GM12801 (cell line): ENCODE results near the gene KLHDC2.

Experiments used
- CTCF ChIP-seq: IDR thresholded peaks from one replicate; pipeline ENCODE4 v1.5.1; 2011; ENCODE audit warnings: control low read depth; ENCODE audit not compliant: insufficient read length; ENCODE audit errors: extremely low read depth

Gene KLHDC2

GRCh38 chr14:49755378-49755777 lies 12.6 kb upstream of the KLHDC2 start:
- TF ChIP-seq CTCF: no peak

DNA sequence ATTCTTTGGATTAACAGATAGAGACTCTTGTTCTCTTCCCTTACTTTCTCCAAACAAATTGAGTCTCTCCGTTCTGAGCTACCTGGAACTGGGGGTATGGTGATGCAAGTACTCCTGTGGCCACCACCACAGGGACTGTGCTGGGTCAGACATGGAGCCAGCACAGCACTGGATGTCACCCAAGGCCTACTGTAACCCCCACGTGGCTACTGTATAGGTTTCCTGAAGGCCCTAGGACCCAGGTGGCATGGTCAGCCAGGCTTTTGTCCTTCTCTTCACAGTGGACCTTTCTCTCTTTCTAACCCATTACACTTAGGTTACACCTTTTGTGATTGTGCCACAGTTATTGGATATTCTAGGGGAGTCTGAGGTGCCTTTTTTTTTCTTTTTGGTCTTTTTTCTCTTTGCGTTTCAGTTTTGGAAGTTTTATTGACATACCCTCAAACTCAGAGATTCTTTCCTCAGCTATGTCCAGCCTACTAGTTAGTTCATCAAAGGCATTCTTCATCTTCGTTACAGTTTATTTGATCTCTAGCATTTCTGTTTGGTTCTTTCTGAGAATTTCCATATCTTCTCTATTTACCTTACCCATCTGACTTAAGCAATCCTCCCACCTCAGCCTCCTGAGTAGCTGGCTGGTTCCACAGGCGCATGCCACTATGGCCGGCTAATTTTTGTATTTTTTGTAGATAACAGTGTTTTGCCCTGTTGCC lies 6.0 kb upstream of the KLHDC2 start:
- TF ChIP-seq CTCF: no peak

GRCh38 chr14:49766839-49767238 lies 1.1 kb upstream of the KLHDC2 start:
- TF ChIP-seq CTCF: no peak

- TF ChIP-seq CTCF: no peak
Observed at GRCh38 chr14:49767270-49767570, 733 bp upstream of the KLHDC2 start.

GRCh38 chr14:49768301-49769121 lies 558 bp downstream of the KLHDC2 start:
- TF ChIP-seq CTCF: no peak

GRCh38 chr14:49769171-49769570 lies 1.2 kb downstream of the KLHDC2 start:
- no peak for TF ChIP-seq CTCF

- no peak for TF ChIP-seq CTCF
Observed at GRCh38 chr14:49769581-49770211, 1.7 kb downstream of the KLHDC2 start.
